GM18861 (cell line): Measurements from ENCODE around the gene MOGAT2.
"Not testable (repeated sequence)": the region's sequence is repeated elsewhere in the genome, so short reads cannot be mapped to it uniquely, and the experiment has no call there.

Experiments
- ATAC-seq: cut with Tn5 transposase; IDR thresholded peaks from one replicate; pipeline ENCODE4 v1.9.1; 2021; ENCODE audit not compliant: unreplicated experiment

Gene MOGAT2

DNA sequence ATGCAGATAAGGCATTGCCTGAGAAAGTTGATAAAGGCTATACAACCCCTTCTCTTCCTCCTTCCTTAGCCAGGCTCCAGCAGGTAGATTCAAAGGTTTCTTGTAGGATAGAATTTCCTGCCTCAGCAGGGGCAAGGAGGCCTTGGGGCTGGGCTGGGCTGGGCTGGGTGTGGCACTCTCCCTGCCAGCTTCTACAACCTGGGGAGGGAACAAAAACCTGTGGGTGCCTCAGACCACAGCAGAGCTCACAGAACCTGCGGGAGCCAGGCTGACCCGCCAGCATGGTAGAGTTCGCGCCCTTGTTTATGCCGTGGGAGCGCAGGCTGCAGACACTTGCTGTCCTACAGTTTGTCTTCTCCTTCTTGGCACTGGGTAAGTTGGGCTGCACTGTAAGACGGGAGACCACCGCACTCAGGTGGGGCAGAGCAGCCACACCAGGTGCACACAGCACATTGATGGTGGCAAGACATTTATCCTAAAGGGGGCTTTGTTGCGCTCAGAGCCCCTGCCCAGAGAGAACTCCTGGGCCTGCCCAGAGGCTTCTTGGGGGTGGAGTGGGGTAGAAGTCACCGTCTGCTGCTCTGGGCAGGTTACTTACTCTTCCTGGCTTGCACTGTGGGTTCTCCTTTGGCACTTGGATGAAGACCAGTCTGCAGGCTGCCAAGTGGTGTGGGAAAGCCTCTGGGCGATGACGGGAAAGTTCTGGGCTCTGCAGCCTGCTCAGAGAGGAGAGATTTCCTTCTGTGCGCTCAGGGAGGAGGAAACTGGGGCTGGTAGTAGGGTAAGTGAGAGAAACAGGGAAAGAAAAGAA, at the start of gene MOGAT2:
Gene MOGAT2, plus strand, starts transcription at position 231 of the 811 bp plus-strand sequence. Its CDS starts 51 bp downstream, at position 282.
- no peak for ATAC-seq

DNA sequence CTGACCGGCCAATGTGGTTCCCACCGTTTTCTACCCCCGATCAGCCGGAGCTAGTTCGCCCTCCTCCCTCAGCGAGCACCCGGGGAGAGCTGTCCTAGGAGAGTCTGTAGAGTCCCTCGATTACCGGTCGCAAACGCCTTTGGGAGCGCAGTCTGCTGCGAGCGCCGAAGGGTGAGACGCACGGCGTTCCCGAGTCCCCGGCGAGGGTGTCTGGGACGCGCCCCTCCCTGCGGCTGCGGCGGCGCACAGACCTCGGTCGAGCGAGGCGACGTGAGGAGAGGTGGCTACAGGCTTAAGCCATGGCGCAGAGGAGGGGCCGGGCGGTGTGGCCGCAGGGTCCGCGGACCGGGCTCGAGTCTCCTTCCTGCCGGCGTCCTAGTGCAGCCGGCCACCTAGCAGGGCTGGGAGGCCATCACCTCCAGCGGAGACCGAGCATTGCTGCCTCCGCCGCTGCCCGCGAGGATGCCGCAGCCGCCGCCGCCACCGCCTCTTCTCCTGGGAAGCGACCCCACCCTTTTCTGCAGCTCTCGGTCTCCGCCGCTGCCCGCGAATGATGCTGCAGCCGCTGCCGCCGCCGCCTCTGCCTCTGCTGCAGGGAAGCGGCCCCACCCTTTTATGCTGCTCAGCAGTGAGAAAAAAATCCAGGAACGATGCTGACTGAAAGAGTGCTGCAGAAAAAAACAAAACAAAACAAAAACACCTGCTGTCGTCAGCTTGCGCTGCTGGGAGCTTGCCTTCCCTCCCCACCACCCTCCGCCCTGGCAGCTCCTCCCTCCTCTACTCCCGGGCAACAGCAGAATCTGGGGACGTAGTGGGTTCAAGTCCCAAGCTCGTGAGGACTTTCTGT, 49.0 kb upstream of the MOGAT2 start, which contains the start of gene MAP6:
Gene MAP6, minus strand, starts transcription at position 588 of the 847 bp plus-strand sequence. CDS start 669 bp downstream, outside the sequence.
- ATAC-seq: no peak

DNA sequence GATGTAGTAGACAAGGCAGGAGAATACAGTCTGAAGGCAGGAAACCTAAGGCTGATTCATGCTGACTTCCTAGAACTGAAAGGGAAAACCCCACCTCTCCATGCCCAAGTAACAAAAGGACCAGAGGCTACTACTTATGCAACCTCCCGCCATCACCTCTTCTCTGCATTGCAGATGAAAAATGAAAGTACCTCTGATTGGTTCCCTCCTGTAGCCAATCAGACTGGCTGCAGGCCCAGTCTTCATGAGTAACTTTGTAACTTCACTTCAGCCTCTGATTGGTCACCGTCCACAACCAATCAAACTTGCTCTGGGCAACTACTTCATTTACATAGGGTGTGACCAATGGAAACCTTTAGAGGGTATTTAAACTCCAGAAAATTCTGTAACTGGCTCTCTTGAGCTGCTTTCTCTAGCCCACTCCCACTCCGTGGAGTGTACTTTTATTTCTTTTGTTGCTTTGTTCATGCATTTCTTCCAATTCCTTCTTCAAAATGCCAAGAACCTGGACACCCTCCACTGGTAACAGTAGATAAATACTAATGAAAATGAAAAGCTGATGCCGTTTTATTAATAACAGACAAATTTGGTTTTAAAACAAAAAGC, 43.6 kb upstream of the MOGAT2 start:
- ATAC-seq: no peak

DNA sequence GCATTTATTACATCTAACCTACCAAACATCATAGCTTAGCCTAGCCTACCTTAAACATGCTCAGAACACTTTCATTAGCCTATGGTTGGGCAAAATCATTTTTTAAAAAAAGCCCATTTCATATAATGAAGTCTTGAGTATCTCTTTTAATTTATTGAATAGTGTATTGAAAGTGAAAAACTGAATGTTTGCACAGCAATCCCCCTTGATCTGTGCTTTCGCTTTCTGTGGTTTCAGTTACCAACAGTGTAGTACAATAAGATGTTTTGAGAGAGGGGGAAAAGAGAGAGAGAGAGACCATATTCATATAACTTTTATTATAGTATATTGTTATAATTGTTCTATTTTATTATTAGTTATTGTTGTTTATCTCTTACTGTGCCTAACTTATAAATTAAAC, 40.4 kb upstream of the MOGAT2 start:
- peak; percentile 45 for ATAC-seq

DNA sequence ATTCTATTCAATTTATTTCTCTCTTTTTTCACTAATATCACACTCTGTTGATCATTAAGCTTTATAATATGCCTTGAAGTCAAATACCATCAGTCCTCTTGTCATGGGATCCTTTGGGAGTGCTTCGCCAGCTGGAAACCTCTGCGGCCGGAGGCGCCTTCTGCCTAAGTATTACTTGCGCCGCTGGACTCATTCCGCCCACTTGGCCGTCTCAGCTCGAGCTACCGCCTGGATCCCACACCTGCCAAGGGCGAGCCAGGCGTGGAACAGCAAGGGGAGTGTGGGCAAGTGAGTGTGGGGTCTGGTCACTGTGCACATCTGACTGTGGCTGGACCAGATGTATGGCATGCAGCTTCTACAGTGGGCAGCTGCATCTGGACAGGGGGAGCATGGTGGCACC, 39.7 kb upstream of the MOGAT2 start:
- no peak for ATAC-seq

DNA sequence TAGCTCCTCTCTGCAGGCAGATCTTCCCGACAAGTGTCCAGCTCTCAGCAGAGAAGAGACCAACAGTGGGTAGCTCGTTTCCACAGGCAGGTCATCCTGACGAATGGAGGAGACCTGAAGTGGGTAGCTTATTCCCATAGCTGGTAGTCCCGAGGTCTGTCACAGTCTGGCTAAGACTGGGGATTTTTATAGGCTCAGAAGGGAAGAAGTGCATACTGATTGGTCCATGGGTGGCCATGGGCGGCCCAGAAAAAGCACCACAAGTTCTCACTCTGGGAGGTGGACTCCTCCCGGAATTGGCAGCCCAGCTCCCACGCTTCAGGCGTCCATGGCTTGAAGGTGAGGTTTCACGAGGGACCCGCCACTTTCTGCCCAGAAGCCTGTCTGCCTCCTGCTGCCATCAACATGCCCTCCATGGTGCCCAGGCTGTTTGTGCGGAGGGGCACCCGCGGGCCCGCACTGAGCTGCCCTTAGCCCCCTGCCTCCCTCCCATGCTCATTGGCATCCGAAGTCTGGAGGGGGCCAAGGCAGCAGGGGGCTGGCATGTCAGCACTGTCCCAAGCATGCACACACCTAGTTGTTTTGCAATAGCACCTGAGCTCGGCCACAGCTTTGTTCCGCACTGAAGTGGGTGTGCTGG, 38.9 kb upstream of the MOGAT2 start:
- no peak for ATAC-seq

DNA sequence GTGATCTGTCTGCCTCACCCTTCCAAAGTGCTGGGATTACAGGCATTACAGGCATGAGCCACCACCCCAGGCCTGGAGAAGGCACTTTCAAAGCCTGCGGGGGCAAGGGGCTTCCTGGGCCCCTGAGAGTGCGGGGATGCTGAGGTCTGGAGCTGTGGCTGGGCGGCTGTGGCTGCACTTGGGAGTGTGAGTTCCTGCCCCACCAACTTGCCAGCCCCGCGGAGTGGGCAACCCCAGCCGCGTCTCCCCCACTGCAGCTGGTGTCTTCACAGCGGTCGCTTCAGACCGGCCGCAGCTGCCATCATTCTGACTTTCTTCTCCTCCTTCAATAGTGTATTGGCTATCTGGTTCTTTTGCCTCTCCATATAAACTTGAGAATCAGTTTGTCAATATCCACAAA, 38.1 kb upstream of the MOGAT2 start:
- ATAC-seq: no peak

DNA sequence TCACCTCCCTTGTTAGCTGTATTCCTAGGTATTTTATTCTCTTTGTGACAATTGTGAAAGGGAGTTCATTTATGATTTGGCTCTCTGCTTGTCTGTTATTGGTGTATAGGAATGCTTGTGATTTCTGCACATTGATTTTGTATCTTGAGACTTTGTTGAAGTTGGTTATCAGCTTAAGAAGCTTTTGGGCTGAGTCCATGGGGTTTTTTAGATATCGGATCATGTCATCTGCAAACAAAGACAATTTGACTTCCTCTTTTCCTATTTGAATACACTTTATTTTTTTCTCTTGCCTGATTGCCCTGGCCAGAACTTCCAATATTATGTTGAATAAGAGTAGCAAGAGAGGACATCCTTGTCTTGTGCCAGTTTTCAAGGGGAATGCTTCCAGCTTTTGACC, 33.8 kb upstream of the MOGAT2 start:
- not testable (repeated sequence) for ATAC-seq

DNA sequence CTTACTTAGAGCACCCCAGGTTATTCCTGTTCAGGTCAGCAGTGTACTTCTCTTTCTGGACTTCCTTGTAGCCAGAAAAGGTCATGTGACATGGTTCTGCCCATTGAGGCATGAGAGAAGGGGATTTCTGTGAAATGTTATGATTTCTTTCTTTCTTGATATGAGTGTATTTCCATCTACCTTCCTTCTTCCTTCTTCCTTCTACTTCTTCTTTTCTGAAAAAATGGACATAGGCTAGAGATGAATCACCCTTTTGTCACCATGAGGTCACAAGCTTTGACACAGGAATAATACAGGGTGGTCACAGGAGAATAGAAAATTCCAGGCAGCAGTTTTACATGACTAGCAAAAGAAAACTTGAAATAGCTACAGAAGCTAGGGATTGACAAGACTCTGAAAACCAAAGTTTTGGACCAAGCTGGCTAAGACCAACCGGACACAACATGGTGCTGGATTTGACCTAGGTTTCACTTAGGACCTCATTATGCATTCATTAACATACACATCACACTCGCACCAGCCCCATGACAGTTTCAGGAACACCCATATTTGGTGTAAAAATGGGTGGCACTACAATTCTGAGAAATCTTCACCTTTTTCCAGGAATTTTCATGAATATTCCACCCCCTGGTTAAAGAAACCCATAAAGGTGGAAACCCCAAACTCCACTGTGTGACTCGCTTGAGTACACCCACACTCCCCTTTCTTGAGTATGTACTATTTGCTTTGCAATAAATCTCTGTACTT, 27.6 kb upstream of the MOGAT2 start:
- ATAC-seq: peak; percentile 72

DNA sequence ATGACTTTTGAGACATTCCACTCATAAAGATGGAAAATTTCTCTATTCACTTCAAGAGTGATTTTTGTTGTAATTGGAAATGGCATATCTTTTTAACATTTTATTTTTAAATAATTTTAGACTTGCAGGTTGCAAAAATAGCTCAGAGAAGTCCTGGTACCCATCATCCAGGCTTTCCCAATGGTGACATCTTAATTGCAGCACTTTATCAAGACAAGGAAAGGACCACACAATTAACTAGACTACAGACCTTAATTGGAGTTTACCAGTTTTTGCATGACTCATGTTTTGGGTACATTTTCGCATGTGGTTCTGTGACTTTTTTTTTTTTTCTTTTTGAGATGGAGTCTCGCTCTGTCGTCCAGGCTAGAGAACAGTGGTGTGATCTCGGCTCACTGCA, 25.8 kb upstream of the MOGAT2 start:
- no peak for ATAC-seq

DNA sequence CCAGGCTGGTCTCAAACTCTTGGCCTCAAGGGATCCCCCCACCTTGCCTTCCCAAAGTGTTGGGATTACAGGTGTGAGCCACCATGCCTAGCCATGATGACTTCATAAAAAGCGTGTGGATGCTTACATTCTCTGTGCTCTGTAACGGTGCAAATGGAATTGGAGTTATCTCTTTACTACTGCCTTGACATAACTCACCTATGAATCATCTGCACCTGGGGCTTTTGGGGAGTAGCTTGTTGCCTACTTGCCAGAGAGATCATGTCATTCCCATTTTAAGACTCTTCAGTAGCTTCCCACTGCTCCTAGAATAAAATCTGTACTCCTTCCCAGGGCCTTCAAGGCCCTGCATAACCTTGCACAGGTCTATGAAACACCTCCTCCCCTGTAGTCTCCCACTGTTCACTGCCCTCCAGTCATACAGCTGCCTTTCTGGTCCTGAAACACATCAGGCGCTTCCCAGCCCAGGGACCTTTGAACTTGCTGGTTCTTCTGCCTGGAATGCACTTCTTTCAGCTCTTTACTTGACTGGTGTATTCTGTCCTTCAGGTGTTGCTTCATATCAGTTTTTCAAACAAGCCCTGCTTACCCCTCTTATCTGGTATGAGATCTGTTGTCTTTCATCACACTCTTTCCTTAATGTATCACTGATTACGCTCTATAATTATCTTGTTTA, 19.6 kb upstream of the MOGAT2 start:
- ATAC-seq: no peak

DNA sequence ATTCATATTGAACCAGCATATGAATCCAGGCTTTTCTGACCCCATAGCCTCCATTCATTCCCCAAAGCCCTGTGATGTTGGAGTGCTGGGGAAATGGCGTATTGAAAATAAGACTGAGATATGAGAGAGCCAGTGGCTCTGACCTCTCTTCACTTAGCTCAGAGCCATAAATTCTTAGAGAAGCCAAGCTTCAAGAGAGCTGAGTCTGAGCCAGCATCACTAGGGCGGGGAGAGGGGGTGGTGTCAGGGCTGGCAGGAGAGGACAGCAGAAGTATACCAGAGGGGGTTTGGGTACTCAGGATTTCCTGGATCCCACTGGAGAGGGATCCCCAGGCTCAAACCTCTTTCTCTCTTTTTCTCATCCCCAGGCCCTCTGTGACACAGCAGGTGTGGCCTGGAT, 16.7 kb upstream of the MOGAT2 start:
- no peak for ATAC-seq

DNA sequence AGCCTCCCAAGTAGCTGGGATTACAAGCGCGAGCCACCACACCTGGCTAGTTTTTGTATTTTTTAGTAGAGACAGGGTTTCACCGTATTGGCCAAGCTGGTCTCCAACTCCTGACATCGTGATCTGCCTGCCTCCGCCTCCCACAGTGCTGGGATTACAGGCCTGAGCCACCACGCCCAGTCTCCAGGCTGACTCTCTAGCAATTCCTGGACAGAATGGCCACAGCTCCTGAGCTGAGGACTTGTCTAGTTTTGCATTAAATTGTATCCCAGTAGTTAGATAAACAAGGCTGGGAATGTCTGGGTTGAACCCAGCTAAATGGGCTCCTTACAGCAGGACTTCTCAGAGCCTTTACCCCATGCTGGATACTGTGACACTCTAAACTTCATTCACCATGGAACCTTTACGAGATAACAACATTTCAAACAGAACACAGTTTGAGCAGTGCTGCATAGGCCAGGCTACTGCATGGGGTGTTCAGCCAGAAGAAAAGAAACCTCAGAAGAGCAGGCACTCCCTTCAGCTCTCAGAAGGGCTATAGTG, 13.9 kb upstream of the MOGAT2 start:
- ATAC-seq: no peak

DNA sequence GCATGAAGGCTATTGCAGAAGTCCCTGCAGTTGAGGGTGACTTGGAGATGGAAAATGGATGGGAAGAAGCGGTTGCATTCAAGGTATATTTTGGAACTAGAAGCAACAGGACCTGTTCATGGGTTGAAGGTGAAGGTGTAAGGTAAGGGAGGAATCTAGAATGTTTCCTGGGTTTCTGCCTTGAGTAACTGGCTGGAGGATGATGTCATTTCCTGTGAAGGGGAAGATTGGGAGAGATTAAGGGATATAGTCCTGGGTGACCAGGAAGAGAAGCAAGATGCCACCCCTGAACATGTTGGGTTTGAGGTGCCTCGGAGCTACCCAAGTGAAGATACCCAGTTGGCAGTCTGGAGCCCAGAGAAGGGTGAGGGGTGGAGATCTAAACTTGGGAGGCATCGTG, 12.1 kb upstream of the MOGAT2 start:
- ATAC-seq: no peak

DNA sequence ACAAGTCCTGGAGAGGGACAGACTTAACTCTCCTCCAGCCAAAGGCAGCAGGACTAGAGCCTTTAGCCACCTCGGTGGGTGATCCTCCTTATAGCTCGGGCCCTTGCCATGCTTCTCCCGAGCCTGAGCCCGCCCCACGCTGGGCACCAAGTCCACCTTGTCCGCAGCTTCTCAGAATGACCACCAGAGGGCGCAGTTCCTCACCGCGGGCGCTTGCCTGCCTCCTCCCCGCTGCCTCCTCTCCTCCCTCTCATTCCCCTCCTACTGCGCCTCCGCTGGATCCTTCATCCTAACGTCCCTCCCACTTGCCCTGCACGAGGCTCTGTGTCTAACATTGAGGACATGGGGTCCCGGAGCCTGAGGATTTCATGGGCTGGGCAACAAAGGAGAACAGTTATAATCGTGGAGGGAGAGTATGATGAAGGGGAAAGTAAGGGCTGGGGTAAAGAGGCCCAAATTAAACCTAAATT, 11.3 kb upstream of the MOGAT2 start:
- no peak for ATAC-seq

DNA sequence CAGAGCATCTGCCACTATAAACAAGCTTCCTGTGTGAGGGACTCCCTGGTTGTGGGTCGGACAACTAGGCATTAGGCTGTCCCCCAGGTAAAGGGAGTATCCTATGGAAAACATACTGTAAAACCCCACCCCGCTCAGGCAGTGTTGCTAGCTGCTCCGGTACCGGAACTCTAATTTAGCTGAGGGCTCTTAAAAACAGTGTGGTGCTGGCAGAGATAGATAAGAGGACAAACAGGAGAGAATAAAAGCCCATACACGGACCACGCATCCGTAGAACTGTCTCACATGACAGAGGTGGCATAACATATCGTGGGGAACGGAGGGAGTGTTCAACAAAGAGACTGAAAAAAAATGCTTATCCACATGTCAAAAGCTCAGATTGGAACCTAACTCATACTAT, 3.4 kb upstream of the MOGAT2 start:
- ATAC-seq: no peak

DNA sequence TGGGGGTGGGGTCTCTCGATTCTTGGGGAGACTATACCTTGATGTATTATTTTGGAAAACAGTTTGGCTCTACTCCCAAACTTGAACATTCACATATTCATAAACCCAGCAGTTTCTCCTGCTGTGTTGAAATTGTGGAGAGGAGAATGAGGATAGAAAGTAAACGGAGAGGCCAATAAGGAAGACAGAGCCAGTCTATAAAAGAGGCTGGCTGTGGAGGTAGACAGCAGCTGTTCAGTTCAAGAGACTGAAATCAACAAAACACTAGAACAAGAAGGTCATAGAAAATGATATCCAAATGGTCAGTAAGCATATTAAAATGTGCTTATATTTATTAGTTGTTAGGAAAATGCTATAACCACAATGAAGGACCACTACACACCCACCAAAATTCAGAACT, 1.9 kb upstream of the MOGAT2 start:
- no peak for ATAC-seq

DNA sequence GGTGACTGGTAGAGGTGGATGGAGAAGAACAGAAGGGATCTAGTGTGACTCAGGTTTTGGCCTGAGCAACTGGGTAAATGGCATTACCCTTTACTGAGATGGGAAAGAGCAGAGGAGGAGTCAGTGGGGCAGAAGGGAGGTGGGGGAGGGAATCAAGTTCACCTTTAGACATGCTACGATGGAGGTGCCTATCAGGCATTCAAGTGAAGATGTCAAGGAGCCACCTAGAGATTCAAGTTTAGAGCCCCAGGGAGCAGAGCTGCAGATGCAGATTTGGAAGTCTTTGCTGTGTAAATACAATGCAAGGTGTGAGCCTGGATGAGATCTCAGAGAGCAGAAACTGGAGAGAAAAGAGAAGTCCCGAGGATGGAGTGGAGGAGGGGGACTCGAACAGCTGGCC, 979 bp upstream of the MOGAT2 start:
- ATAC-seq: no peak
